Fibroblast of skin of left quadriceps (primary cell): ENCODE results near the gene OR5AK2.
"Not testable (repeated sequence)": the region's sequence is repeated elsewhere in the genome, so short reads cannot be mapped to it uniquely, and the experiment has no call there.

Experiments used
- DNase-seq, 2 experiments: peaks; one replicate each; pipeline ENCODE4 v3.0.0-alpha.2; 2013; ENCODE audit warnings: low read depth in 2 of 2

Gene OR5AK2, protein sequence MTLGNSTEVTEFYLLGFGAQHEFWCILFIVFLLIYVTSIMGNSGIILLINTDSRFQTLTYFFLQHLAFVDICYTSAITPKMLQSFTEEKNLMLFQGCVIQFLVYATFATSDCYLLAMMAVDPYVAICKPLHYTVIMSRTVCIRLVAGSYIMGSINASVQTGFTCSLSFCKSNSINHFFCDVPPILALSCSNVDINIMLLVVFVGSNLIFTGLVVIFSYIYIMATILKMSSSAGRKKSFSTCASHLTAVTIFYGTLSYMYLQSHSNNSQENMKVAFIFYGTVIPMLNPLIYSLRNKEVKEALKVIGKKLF

GRCh38 chr11:56988614-56989013 lies at the start of gene OR5AK2:
TSS of gene OR5AK2 (plus strand) at chr11:56988914. CDS start at chr11:56988914, 0 bp downstream.
- DNase-seq: no peak

- not testable (repeated sequence) for DNase-seq
Observed at GRCh38 chr11:56945526-56945925, 43.2 kb upstream of the OR5AK2 start.

- no peak for DNase-seq
Observed at GRCh38 chr11:56948991-56949515, 39.7 kb upstream of the OR5AK2 start.

GRCh38 chr11:56950510-56950909 lies 38.2 kb upstream of the OR5AK2 start:
- DNase-seq: no peak

GRCh38 chr11:56953907-56954306 lies 34.8 kb upstream of the OR5AK2 start:
- not testable (repeated sequence) for DNase-seq

GRCh38 chr11:56961609-56962008 lies 27.1 kb upstream of the OR5AK2 start:
- no peak for DNase-seq

DNA sequence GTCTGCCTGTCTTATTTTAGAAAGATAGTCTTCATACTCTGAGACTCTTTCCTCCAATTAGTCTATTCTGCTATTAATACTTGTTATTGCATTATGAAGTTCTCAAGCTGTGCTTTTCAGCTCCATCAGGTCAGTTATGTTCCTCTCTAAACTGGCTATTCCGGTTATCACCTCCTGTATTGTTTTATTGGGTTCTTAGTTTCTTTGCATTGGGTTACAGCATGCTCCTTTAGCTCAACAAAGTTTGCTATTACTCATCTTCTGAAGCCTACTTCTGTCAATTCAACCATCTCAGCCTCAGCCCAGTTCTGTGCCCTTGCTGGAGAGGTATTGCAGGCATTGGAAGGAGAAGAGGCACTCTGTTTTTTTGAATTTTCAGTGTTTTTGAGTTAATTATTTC lies 21.0 kb upstream of the OR5AK2 start:
- no peak for DNase-seq

GRCh38 chr11:56968524-56968923 lies 20.2 kb upstream of the OR5AK2 start:
- no peak for DNase-seq

- DNase-seq: no peak
Observed at GRCh38 chr11:56977314-56977713, 11.4 kb upstream of the OR5AK2 start.

DNA sequence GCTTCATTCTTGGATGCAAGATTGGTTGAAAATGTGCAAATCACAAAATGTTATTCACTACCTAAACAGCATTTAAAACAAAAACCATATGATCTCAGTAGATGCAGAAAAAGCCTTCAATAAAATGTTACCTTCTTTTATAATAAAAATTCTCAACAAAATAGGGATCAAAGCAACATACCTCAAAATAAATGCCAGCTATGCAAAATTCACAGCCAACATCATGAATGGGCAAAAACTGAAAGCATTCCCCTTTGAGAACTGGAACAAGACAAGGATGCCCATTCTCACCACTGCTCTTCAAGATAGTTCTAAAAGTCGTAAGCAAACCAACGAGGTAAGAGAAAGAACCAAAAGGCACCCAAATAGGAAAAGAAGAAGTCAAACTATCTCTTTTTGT lies 2.0 kb downstream of the OR5AK2 start:
- DNase-seq: no peak

DNA sequence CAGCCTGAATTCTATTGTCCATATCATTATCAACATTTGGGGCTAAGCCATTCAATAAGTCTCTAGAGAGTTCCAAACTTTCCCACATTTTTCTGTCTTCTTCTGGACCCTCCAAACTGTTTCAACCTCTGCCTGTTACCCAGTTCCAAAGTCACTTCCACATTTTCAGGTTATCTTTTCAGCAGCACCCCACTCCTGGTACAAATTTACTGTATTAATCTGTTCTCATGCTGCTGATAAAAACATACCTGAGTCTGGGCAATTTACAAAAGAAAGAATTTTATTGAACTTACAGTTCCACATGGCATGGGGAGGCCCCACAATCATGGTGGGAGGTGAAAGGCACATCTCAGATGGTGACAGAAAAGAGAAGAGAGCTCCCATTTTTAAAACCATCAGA lies 5.8 kb downstream of the OR5AK2 start:
- DNase-seq: no peak

GRCh38 chr11:57001674-57002401 lies 13.1 kb downstream of the OR5AK2 start:
- DNase-seq: peak in 1 of 2 experiments; percentile 1

DNA sequence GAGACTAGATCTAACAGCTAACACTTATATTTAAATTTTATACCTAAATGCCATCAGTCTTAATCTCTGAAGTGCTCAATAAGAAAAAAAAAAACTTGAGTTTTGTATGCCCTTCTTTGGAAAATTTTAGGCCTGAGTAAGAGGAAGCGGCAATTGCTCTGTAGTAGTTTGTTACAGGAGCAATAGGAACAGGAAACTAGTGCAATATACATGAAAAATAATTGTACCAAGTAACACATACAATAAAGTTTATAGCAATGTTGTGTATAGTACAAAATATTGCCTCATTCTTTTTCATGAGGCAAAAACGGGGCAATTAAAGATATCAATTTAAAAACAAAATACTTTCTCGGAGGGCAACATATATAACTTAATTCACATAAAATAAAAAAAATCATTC lies 19.7 kb downstream of the OR5AK2 start:
- no peak for DNase-seq

DNA sequence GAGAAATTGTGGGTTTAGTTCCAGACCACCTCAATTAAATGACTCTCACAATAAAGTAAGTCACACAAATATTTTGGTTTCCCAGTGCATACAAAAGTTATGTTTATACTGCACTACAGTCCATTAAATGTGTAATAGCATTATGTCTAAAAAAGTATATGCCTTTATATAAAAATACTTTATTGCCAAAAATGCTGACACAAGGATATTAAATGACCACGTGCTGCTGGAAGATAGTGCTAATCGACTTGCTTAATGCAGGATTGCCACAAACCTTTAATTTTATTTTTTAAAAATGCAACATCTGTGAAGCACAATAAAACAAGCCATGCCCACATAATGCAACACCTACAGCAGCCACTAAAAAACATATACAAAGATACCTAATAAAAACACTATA lies 27.0 kb downstream of the OR5AK2 start:
- DNase-seq: no peak

DNA sequence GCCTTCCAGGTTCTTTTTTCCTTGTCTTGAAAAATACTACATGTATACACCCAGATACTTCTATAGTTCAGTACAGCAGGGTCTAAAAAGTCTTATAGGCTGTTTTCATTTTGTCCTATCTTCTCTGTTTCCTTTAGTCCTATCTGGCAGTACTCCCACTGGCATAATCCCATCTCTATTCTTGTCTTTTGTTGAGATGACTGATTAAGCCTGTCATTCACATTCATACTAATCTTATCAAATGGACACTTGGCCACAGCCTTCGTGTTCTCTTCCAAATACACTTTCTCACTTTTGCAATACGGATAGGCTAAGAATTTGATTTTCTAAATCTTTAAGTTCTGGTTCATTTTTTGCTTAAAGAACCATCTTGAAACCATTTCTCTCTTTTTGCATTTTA lies 42.8 kb downstream of the OR5AK2 start:
- no peak for DNase-seq
